Renal pelvis (tissue), 4 donors: ENCODE results near the gene PRICKLE2. TPM values are rescaled to one million over a fixed set of nuclear protein-coding genes. Genes with fewer than 3 reads are reported as not detected.

Source experiments
- DNase-seq: peaks from one replicate; pipeline ENCODE4 v3.0.0-alpha.2; 2013
- polyA plus RNA-seq, 3 donors: library from polyadenylated mRNA; unstranded; fragments of 120-200 nt; gene quantifications; one replicate each; pipeline ENCODE4 v1.2.1, GENCODE V29; 2013; ENCODE audit not compliant: insufficient read length in 3 of 3

The PRICKLE2 gene
- polyA plus RNA-seq, 3 donors: 17.1 to 22.1 (median 20.3) TPM

GRCh38 chr3:64223791-64224745, 1.2 kb downstream of the PRICKLE2 start:
- DNase-seq: no peak

GRCh38 chr3:64222501-64223111, 2.7 kb downstream of the PRICKLE2 start:
- no peak for DNase-seq

GRCh38 chr3:64221571-64222257, 3.6 kb downstream of the PRICKLE2 start:
- no peak for DNase-seq

GRCh38 chr3:64220161-64220914, 4.9 kb downstream of the PRICKLE2 start:
- DNase-seq: no peak

- no peak for DNase-seq
Observed at GRCh38 chr3:64218746-64219145, 6.5 kb downstream of the PRICKLE2 start.

GRCh38 chr3:64218329-64218728, 6.9 kb downstream of the PRICKLE2 start:
- no peak for DNase-seq

GRCh38 chr3:64216274-64217147, 8.8 kb downstream of the PRICKLE2 start:
- DNase-seq: no peak

GRCh38 chr3:64215559-64215958, 9.7 kb downstream of the PRICKLE2 start:
- DNase-seq: no peak

- no peak for DNase-seq
Observed at GRCh38 chr3:64215103-64215502, 10.2 kb downstream of the PRICKLE2 start.

- no peak for DNase-seq
Observed at GRCh38 chr3:64214381-64215018, 10.8 kb downstream of the PRICKLE2 start.

GRCh38 chr3:64213962-64214379, 11.3 kb downstream of the PRICKLE2 start:
- DNase-seq: no peak

GRCh38 chr3:64213224-64213878, 11.9 kb downstream of the PRICKLE2 start:
- DNase-seq: no peak

- DNase-seq: no peak
Observed at GRCh38 chr3:64209866-64210621, 15.2 kb downstream of the PRICKLE2 start.

GRCh38 chr3:64207289-64208080, 17.8 kb downstream of the PRICKLE2 start:
- DNase-seq: no peak

GRCh38 chr3:64203969-64204908, 21.0 kb downstream of the PRICKLE2 start:
- DNase-seq: no peak

- DNase-seq: no peak
Observed at GRCh38 chr3:64203216-64203615, 22.1 kb downstream of the PRICKLE2 start.

- DNase-seq: no peak
Observed at GRCh38 chr3:64199932-64200331, 25.3 kb downstream of the PRICKLE2 start.
